Measurements from ENCODE around the gene KIFC1. TPM values are rescaled to one million over a fixed set of nuclear protein-coding genes. Genes with fewer than 3 reads are reported as not detected.

The KIFC1 gene
- total and polyA plus RNA-seq, 9 of the 15 experiments (the other 6 are each of a cell fraction or from before 2014, with no cell fraction given) = 1.3 to 95.2 (median 76.9) TPM

DNA sequence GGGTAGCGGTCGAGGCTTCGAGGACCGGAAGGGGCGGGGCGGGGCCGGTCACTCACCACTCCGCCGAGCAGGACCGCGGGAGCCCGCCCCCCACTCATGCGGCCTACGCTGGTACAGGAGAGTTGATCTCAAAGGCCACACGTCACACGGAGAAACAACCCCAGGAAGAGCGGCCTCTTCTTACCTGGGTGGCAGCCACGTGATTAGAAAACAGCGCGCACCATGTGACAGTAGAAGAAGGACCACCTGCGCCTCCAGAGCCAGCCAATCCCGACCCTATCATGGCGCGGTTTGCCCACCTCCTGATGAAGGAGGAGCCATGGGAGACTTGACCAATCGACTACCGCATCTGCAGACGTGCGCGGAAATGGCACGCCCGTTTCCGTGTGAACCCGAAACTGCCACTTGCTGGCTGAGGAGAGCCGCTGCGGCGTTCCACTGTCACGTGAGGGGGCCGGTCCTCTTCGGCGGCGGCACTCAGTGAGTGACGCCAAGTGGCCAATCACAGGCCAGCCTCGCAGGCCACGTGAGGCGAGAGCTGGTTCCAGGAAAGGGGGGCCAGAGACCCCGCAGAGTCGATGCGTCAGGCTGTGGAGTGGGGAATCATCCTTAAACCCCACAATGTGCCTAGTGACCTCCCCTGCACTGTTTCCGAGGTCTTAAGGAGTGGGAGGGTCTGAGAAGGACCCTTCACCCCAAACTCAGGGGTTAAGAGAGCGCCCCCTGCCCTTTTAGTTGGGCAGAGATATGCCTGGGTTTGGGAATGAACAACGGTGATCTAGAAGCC is 26.5 kb downstream of the KIFC1 start, which contains the start of gene CUTA (continued):
- TF ChIP-seq SRF (CRISPR knock-in tag; IDR thresholded peaks at IDR 0.05) (peak in 1 of 2 experiments; percentile 72; a peak in 2 of 4 replicates), SIN3A (IDR thresholded peaks at IDR 0.05; ENCODE audit: borderline replicate concordance in 2 of 2, control insufficient read depth in 1 of 2, low read depth in 2 of 2, low read length in 2 of 2) (peak; percentile 65 to 89; a peak in 2 of 4 replicates), TAF7 (tag; IDR thresholded peaks at IDR 0.05) (no peak), CEBPB (tag; IDR thresholded peaks at IDR 0.05) (no peak), PTRF (tag; IDR thresholded peaks at IDR 0.05) (no peak), ILK (tag; IDR thresholded peaks at IDR 0.05; ENCODE audit: borderline replicate concordance, low read depth) (no peak), ZC3H4 (CRISPR knock-in tag; IDR thresholded peaks at IDR 0.05; ENCODE audit: borderline replicate concordance) (no peak), POLR3G (IDR thresholded peaks at IDR 0.05; ENCODE audit: extremely low read depth, insufficient read length, insufficient replicate concordance) (no peak), HNRNPLL (IDR thresholded peaks at IDR 0.05; ENCODE audit: low read depth, low read length, poor library complexity, severe bottlenecking) (peak; percentile 67)
- TF ChIP-seq, protein P1, sequence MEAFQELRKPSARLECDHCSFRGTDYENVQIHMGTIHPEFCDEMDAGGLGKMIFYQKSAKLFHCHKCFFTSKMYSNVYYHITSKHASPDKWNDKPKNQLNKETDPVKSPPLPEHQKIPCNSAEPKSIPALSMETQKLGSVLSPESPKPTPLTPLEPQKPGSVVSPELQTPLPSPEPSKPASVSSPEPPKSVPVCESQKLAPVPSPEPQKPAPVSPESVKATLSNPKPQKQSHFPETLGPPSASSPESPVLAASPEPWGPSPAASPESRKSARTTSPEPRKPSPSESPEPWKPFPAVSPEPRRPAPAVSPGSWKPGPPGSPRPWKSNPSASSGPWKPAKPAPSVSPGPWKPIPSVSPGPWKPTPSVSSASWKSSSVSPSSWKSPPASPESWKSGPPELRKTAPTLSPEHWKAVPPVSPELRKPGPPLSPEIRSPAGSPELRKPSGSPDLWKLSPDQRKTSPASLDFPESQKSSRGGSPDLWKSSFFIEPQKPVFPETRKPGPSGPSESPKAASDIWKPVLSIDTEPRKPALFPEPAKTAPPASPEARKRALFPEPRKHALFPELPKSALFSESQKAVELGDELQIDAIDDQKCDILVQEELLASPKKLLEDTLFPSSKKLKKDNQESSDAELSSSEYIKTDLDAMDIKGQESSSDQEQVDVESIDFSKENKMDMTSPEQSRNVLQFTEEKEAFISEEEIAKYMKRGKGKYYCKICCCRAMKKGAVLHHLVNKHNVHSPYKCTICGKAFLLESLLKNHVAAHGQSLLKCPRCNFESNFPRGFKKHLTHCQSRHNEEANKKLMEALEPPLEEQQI (IDR thresholded peaks at IDR 0.05) = no peak
- TF ChIP-seq, protein P2, sequence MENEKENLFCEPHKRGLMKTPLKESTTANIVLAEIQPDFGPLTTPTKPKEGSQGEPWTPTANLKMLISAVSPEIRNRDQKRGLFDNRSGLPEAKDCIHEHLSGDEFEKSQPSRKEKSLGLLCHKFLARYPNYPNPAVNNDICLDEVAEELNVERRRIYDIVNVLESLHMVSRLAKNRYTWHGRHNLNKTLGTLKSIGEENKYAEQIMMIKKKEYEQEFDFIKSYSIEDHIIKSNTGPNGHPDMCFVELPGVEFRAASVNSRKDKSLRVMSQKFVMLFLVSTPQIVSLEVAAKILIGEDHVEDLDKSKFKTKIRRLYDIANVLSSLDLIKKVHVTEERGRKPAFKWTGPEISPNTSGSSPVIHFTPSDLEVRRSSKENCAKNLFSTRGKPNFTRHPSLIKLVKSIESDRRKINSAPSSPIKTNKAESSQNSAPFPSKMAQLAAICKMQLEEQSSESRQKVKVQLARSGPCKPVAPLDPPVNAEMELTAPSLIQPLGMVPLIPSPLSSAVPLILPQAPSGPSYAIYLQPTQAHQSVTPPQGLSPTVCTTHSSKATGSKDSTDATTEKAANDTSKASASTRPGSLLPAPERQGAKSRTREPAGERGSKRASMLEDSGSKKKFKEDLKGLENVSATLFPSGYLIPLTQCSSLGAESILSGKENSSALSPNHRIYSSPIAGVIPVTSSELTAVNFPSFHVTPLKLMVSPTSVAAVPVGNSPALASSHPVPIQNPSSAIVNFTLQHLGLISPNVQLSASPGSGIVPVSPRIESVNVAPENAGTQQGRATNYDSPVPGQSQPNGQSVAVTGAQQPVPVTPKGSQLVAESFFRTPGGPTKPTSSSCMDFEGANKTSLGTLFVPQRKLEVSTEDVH (IDR thresholded peaks at IDR 0.05; ENCODE audit: low read depth, partially characterized antibody) = peak; percentile 81
- TF ChIP-seq, protein P3, sequence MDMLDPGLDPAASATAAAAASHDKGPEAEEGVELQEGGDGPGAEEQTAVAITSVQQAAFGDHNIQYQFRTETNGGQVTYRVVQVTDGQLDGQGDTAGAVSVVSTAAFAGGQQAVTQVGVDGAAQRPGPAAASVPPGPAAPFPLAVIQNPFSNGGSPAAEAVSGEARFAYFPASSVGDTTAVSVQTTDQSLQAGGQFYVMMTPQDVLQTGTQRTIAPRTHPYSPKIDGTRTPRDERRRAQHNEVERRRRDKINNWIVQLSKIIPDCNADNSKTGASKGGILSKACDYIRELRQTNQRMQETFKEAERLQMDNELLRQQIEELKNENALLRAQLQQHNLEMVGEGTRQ (CRISPR knock-in tag; IDR thresholded peaks at IDR 0.05) = peak; percentile 99
- TF ChIP-seq, protein P4, sequence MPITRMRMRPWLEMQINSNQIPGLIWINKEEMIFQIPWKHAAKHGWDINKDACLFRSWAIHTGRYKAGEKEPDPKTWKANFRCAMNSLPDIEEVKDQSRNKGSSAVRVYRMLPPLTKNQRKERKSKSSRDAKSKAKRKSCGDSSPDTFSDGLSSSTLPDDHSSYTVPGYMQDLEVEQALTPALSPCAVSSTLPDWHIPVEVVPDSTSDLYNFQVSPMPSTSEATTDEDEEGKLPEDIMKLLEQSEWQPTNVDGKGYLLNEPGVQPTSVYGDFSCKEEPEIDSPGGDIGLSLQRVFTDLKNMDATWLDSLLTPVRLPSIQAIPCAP (CRISPR knock-in tag; IDR thresholded peaks at IDR 0.05; ENCODE audit: borderline replicate concordance) = no peak
- TF ChIP-seq, protein P5, sequence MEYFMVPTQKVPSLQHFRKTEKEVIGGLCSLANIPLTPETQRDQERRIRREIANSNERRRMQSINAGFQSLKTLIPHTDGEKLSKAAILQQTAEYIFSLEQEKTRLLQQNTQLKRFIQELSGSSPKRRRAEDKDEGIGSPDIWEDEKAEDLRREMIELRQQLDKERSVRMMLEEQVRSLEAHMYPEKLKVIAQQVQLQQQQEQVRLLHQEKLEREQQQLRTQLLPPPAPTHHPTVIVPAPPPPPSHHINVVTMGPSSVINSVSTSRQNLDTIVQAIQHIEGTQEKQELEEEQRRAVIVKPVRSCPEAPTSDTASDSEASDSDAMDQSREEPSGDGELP (CRISPR knock-in tag; IDR thresholded peaks at IDR 0.05; ENCODE audit: borderline replicate concordance) = peak; percentile 94
- TF ChIP-seq, protein P6, sequence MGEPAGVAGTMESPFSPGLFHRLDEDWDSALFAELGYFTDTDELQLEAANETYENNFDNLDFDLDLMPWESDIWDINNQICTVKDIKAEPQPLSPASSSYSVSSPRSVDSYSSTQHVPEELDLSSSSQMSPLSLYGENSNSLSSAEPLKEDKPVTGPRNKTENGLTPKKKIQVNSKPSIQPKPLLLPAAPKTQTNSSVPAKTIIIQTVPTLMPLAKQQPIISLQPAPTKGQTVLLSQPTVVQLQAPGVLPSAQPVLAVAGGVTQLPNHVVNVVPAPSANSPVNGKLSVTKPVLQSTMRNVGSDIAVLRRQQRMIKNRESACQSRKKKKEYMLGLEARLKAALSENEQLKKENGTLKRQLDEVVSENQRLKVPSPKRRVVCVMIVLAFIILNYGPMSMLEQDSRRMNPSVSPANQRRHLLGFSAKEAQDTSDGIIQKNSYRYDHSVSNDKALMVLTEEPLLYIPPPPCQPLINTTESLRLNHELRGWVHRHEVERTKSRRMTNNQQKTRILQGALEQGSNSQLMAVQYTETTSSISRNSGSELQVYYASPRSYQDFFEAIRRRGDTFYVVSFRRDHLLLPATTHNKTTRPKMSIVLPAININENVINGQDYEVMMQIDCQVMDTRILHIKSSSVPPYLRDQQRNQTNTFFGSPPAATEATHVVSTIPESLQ (CRISPR knock-in tag; IDR thresholded peaks at IDR 0.05) = no peak
